Stimulated activated CD8-positive, alpha-beta memory T cell treated with anti-CD3 and anti-CD28 coated beads, Interleukin-4, amount 100 ng/mL, for 48 hours (primary cell): ENCODE data around the gene CARD19.
A peak's percentile ranks its signal among the peaks of the same experiment; 100 is the strongest.

ENCODE experiments used
- DNase-seq: peaks from one replicate; pipeline ENCODE4 v3.0.0-alpha.2; 2020

Gene CARD19

GRCh38 chr9:93134740-93135444, 38.9 kb downstream of the CARD19 start:
- DNase-seq, result no peak

DNA sequence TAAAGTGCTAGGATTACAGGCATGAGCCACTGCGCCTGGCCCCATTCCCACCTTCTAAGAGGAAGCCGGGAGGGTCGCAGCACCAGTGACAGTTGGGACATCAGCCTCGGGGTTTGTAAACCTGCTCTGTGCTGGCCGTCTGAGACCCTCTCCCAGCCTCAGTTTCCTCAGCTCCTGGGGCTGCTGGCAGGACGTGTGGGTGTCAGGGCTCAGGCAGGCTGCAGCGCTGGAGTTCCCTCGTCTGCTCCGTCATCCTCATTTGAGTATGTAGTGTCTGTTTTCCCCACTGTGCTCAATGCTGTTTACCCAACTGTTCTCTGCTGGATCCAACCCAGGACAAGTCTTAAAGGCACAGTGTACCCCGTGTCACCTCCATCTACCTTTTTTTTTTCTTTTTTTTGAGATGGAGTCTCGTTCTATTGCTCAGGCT, 40.0 kb downstream of the CARD19 start:
- DNase-seq, result no peak

- no peak for DNase-seq
These were observed 41.3 kb downstream of the CARD19 start for GRCh38 chr9:93137362-93137761.

- DNase-seq, result no peak
These were observed 42.3 kb downstream of the CARD19 start for GRCh38 chr9:93138171-93138764.

- DNase-seq, result no peak
These were observed 43.6 kb downstream of the CARD19 start for GRCh38 chr9:93139365-93140182.

DNA sequence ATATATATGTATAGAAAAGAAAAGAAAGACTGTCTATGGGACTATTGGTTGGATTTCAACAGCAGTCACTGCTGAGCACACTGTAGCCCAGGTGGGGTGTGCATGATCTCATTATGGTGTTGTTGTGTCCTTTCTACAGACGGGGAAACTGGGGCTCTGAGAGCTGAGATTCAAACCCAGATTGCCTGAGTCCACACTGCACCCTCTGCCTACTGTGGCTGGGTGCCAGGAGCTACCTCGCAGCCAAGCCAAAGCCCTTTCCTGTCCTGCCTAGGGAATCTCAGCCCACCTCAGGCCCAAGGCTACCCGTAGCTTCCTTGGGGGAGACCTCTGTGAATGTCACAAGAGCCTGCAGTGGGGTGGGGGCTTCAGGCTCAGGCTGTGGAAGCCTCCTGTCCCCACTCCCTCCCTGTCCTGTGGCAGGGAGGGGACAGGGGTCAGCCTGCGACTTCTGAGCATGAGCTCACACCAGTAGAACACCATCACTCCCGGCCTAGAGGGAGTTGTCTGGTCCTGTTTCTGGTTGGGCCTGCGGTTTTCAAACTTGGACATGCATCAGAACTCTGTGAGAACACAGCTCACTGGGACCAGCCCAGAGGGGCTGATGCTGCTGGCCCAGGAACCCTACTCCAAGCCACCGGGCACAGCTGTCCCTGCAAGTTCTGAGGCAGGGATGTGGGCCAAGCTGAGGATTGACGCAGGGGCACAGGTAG, 45.9 kb downstream of the CARD19 start:
- no peak for DNase-seq

DNA sequence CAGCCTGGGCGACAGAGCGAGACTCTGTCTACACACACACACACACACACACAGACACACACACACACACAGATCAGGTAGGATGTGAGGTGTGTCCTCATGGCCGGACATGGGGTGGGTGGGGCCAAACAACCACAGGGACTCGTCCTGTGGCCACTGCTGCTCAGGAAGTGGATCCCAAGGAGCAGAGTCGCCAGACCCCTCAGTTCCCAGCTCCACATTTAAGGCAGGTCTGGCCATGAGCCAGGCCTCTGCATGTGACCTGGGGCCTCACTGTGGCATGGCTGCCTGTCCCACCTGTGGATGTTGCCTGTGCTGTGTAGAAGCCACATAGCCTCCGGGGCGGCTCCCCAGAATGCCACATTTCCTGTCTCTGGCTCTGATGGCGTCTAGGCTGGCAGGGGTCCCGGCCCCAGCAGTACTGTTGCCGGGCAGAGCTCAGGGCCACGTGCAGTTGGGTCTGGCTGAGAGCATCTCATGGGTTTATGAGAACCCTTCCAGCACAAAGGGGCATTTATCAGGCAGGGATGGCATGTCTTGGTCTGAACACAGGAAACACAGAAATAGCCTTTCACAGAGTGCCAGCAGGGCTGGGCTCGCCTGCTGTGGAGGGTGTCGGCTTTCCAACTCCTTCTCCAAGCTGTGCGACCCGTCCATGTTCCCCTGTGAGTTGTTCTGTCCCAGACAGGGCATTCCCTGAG, 48.0 kb downstream of the CARD19 start:
- DNase-seq, result peak; percentile 53

DNA sequence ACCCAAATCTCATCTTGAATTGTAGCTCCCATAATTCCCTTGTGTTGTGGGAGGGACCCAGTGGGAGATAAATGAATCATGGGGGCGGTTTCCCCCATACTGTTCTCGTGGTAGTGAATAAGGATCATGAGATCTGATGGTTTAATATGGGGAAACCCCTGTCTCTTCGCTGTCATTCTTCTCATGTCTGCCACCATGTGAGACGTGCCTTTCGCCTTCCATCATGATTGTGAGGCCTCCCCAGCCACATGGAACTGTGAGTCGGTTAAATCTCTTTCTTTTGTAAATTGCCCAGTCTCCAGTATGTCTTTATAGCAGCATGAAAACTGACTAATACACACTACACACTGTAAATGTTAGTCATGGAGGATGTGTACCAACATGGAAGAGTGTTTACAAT, 50.7 kb downstream of the CARD19 start:
- peak; percentile 64 for DNase-seq

- DNase-seq, result no peak
These were observed 51.6 kb downstream of the CARD19 start for GRCh38 chr9:93147632-93148031.

- no peak for DNase-seq
These were observed 52.7 kb downstream of the CARD19 start for GRCh38 chr9:93148721-93149120.

DNA sequence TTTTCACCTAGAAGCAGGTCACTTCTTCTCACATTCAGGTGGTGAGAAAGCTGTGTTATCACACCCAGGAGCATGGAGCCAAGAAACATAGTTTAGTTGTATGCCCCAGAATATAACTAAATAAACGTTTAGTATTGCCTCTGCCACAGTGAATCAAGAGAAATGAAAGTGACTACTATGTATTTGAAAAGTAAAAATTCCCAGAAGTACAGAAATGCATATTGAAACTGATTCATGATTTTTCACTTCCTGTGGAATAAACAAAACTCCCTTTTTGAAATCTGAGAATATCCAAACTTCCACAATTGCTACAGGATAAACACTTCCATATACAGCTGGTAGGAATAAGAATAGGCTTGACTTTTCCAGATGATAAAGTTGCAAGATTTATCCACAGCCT, 53.3 kb downstream of the CARD19 start:
- DNase-seq, result no peak

GRCh38 chr9:93151097-93151784, 55.2 kb downstream of the CARD19 start:
- DNase-seq, result no peak

GRCh38 chr9:93154293-93154903, 58.4 kb downstream of the CARD19 start:
- peak; percentile 73 for DNase-seq

DNA sequence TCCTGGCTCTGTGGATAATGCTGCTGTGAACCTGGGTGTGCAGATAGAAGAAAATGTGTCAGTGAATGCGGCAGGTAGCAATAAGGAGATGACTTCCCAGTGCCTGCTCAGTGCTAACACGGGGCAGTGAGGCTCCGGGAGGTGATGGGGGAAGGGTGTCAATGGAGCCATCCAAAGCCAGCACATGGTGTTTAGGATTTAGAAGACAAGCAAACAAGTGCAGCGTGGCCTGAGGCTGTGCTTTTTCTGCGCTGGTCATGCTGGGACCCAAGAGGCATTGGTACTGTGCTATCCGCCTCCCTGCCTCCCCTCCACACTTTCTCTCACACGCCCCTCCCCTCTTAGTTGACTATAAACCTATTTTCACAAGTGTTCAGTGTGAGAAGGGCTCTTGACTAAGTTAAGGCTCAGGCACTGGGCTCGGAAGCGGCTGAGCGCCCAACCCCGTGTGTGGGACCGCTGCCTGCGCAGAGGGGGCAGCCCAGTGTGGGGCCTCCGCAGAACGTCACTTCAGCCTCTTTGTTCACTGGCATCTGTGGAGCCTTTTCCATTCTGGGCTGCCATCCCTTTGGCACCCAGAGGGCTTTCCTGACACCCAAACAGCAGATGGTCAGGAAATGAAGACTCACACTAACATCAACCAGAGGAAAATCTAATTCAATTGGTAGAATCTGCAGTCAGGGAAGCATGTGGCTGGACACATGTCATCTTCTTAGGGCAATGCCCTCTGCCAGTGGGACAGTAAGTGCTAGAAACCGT, 59.9 kb downstream of the CARD19 start:
- no peak for DNase-seq

DNA sequence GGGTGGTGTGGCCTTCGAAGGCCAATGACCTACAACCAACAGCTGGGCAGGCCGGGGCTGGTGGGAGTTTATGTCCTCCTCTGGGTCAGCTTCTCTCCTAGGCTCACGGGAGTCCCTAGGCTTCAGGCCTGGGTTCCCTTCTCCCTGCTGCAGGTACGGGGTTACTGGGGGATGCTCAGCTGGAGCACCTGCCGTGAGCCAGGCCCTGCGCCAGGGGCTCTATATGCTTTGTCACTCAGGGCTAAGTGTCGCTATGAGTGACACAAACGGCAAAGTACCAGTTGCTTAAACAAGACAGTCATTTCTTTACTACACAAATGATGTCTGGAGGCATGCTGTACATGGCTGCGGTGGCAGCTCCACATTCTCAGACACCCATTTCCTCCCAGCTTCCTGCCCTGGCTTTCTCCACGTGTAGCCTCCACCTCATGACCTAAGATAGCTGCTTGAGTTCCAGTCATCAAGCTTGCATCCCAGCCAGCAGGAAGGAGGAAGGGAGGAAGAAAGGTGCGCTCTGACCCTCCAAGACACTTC, 60.5 kb downstream of the CARD19 start:
- peak; percentile 68 for DNase-seq

GRCh38 chr9:93159601-93160471, 63.8 kb downstream of the CARD19 start:
- DNase-seq, result peak; percentile 90

GRCh38 chr9:93161786-93162562, 66.0 kb downstream of the CARD19 start:
- no peak for DNase-seq
